HepG2 (cell line): ENCODE data around the gene KCTD6. TPM values are rescaled to one million over a fixed set of nuclear protein-coding genes. Genes with fewer than 3 reads are reported as not detected.

Experiments used
- AGO2 ChIP-seq: fragments of 200-400 bp; formaldehyde crosslinking; optimal IDR thresholded peaks from 2 replicates; pipeline ENCODE3; 2017; ENCODE audit warnings: mild to moderate bottlenecking, low read depth, low read length, moderate library complexity
- BHLHE40 ChIP-seq: IDR thresholded peaks from 2 replicates; pipeline ENCODE4 v1.6.1; 2011; ENCODE audit warnings: low read length, improper control_type of control experiment
- FOSL2 ChIP-seq: sonication (generic); formaldehyde crosslinking; IDR thresholded peaks from 2 replicates; pipeline ENCODE4 v1.4.0; 2020; ENCODE audit warnings: missing genetic modification reagents
- GMEB1 ChIP-seq: sonication (generic); formaldehyde crosslinking; IDR thresholded peaks from 2 replicates; pipeline ENCODE4 v1.5.1; 2020; ENCODE audit warnings: missing genetic modification reagents, mild to moderate bottlenecking, borderline replicate concordance
- HNF4A ChIP-seq: sonication (generic); formaldehyde crosslinking; IDR thresholded peaks from 2 replicates; pipeline ENCODE4 v1.4.0; 2020; ENCODE audit warnings: missing genetic modification reagents
- JUNB ChIP-seq: sonication (generic); formaldehyde crosslinking; IDR thresholded peaks from 2 replicates; pipeline ENCODE4 v1.8.0; 2022; ENCODE audit warnings: missing genetic modification reagents, mild to moderate bottlenecking, borderline replicate concordance
- KLF13 ChIP-seq: sonication (generic); formaldehyde crosslinking; IDR thresholded peaks from 2 replicates; pipeline ENCODE4 v1.4.0; 2020; ENCODE audit warnings: mild to moderate bottlenecking, missing genetic modification reagents
- MATR3 ChIP-seq: sonication (generic); formaldehyde crosslinking; IDR thresholded peaks from 2 replicates; pipeline ENCODE4 v1.4.0; 2020; ENCODE audit warnings: missing genetic modification reagents
- MYNN ChIP-seq: sonication (generic); formaldehyde crosslinking; IDR thresholded peaks from 2 replicates; pipeline ENCODE4 v1.4.0; 2020; ENCODE audit warnings: mild to moderate bottlenecking, low read depth, missing genetic modification reagents
- NFE2 ChIP-seq: sonication (generic); formaldehyde crosslinking; IDR thresholded peaks from 2 replicates; pipeline ENCODE4 v1.4.0; 2020; ENCODE audit warnings: missing genetic modification reagents
- PAWR ChIP-seq: sonication (generic); formaldehyde crosslinking; IDR thresholded peaks from 2 replicates; pipeline ENCODE4 v1.4.0; 2020; ENCODE audit warnings: missing genetic modification reagents, mild to moderate bottlenecking, borderline replicate concordance
- RARG ChIP-seq: sonication (generic); formaldehyde crosslinking; IDR thresholded peaks from 2 replicates; pipeline ENCODE4 v1.4.0; 2020; ENCODE audit warnings: low read depth, mild to moderate bottlenecking, missing genetic modification reagents
- SP140L ChIP-seq: sonication (generic); formaldehyde crosslinking; IDR thresholded peaks from 2 replicates; pipeline ENCODE4 v1.4.0; 2020; ENCODE audit warnings: missing genetic modification reagents, borderline replicate concordance
- ZBTB46 ChIP-seq: sonication (generic); formaldehyde crosslinking; IDR thresholded peaks from 2 replicates; pipeline ENCODE4 v1.4.0; 2020; ENCODE audit warnings: mild to moderate bottlenecking, missing genetic modification reagents, borderline replicate concordance
- ZFP91 ChIP-seq: sonication (generic); formaldehyde crosslinking; IDR thresholded peaks from 2 replicates; pipeline ENCODE4 v1.9.0; 2022; ENCODE audit warnings: missing genetic modification reagents, mild to moderate bottlenecking, borderline replicate concordance
- ZNF124 ChIP-seq: sonication (generic); formaldehyde crosslinking; IDR thresholded peaks from 2 replicates; pipeline ENCODE4 v1.4.0; 2020; ENCODE audit warnings: missing genetic modification reagents
- ZNF256 ChIP-seq: sonication (generic); formaldehyde crosslinking; conservative IDR thresholded peaks from 2 replicates; pipeline ENCODE4 v1.4.0; 2020; ENCODE audit warnings: missing genetic modification reagents
- ZNF33B ChIP-seq: sonication (generic); formaldehyde crosslinking; IDR thresholded peaks from 2 replicates; pipeline ENCODE4 v1.5.1; 2020; ENCODE audit warnings: mild to moderate bottlenecking, missing genetic modification reagents
- ZNF512B ChIP-seq: sonication (generic); formaldehyde crosslinking; IDR thresholded peaks from 2 replicates; pipeline ENCODE4 v1.5.1; 2020; ENCODE audit warnings: missing genetic modification reagents, mild to moderate bottlenecking, borderline replicate concordance
- ZNF556 ChIP-seq: sonication (generic); formaldehyde crosslinking; IDR thresholded peaks from 2 replicates; pipeline ENCODE4 v1.4.0; 2020; ENCODE audit warnings: mild to moderate bottlenecking, missing genetic modification reagents, borderline replicate concordance
- ZNF580 ChIP-seq: IDR thresholded peaks from 2 replicates; pipeline ENCODE4 v1.6.1; 2016; ENCODE audit warnings: low read depth, borderline replicate concordance
- ZNF746 ChIP-seq: sonication (generic); formaldehyde crosslinking; IDR thresholded peaks from 2 replicates; pipeline ENCODE4 v1.8.0; 2022; ENCODE audit warnings: mild to moderate bottlenecking, missing genetic modification reagents
- polyA plus RNA-seq, 8 experiments: library from polyadenylated mRNA; depleted of rRNA in 3 of 8; stranded (reverse) in 7 of 8; unstranded in 1 of 8; fragments of >200 nt; fragmentation: Illumina TruSeq in 4 of 8; extraction: Trizol in 4 of 8; gene quantifications; 2 replicates each; pipeline versions ENCODE4 v1.2.1 to v1.2.3, GENCODE V29; 2011 to 2016; ENCODE audit warnings: low read depth in 4 of 8, missing spikeins in 1 of 8, mixed read lengths in 1 of 8; ENCODE audit not compliant: insufficient read depth in 1 of 8
- total RNA-seq, 5 experiments: library from RNA; depleted of rRNA; stranded (reverse); fragments of >200 nt; fragmentation: Illumina TruSeq; extraction: Trizol; gene quantifications; 2 replicates each; pipeline ENCODE4 v1.2.3, GENCODE V29; 2016; ENCODE audit warnings: low read depth in 1 of 5

Gene KCTD6
- total and polyA plus RNA-seq, 2 of the 13 experiments (the other 11 are each of a cell fraction or from before 2014, with no cell fraction given), result 13.4 to 14.2 TPM

GRCh38 chr3:58470363-58471024 lies 21.4 kb upstream of the KCTD6 start (continued):
- TF ChIP-seq ZNF556 (CRISPR knock-in tag), result no peak
- no peak for TF ChIP-seq ZFP91 (CRISPR knock-in tag)
- no peak for TF ChIP-seq PAWR
- TF ChIP-seq SP140L (CRISPR knock-in tag), result no peak
- no peak for TF ChIP-seq ZNF33B
- TF ChIP-seq ZNF512B (CRISPR knock-in tag), result no peak
- TF ChIP-seq GMEB1 (CRISPR knock-in tag), result no peak
- 0 out of 2 replicates have a peak, but pooled peaks have one; percentile 18 for TF ChIP-seq ZNF580 (CRISPR knock-in tag)
- TF ChIP-seq RARG (CRISPR knock-in tag), result no peak
- TF ChIP-seq ZNF746, result no peak
- peak; percentile 47 for TF ChIP-seq HNF4A
- TF ChIP-seq MATR3 (CRISPR knock-in tag), result no peak
- no peak for TF ChIP-seq JUNB (CRISPR knock-in tag)
- 0 out of 2 replicates have a peak, but pooled peaks have one; percentile 15 for TF ChIP-seq KLF13
- no peak for TF ChIP-seq ZNF124 (CRISPR knock-in tag)
- no peak for TF ChIP-seq BHLHE40
- TF ChIP-seq NFE2, result no peak
- TF ChIP-seq FOSL2 (CRISPR knock-in tag), result 0 out of 2 replicates have a peak, but pooled peaks have one; percentile 20
- TF ChIP-seq MYNN (CRISPR knock-in tag), result no peak
- no peak for TF ChIP-seq ZNF256 (CRISPR knock-in tag)
- no peak for TF ChIP-seq AGO2
- TF ChIP-seq ZBTB46 (CRISPR knock-in tag), result no peak
